Activated T-helper 1 cell treated with anti-CD3 and anti-CD28 coated beads, Interleukin-2, amount 50 U/mL, for 16 hours (primary cell): ENCODE results near the gene CDK3.
A peak's percentile ranks its signal among the peaks of the same experiment; 100 is the strongest.

Source experiments
- DNase-seq, 2 donors: peaks; one replicate each; pipeline ENCODE4 v3.0.0-alpha.2; 2020; ENCODE audit warnings: low read depth in 1 of 2, low spot score in 1 of 2

CDK3 gene

DNA sequence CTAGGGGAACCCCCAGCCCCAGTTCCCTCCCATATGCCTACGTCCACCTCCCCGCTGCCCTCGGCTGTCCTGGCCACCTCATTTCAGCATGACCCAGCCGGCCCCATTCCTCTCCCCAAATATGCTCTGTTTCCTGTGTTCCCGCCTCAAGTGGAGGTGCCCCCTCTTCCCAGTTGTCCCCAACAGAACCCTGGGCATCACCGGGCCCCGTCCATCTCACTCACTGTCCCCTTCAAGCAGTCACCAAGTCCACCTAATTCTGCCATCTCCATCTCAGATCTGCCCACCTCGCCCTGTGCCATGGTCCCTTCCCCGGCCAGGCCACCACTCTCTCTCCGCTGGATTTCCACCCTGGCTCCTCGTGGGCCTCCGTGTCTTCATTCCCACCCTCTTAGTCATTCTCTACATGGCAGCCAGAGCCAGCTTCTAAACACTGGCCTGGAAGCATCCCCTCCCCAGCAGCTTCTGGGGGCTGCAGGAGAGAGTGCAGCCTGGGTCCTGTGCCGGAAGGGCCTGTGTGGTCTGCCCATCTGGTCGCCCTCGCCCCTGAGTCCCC, 12.8 kb downstream of the CDK3 start:
- DNase-seq, result no peak

DNA sequence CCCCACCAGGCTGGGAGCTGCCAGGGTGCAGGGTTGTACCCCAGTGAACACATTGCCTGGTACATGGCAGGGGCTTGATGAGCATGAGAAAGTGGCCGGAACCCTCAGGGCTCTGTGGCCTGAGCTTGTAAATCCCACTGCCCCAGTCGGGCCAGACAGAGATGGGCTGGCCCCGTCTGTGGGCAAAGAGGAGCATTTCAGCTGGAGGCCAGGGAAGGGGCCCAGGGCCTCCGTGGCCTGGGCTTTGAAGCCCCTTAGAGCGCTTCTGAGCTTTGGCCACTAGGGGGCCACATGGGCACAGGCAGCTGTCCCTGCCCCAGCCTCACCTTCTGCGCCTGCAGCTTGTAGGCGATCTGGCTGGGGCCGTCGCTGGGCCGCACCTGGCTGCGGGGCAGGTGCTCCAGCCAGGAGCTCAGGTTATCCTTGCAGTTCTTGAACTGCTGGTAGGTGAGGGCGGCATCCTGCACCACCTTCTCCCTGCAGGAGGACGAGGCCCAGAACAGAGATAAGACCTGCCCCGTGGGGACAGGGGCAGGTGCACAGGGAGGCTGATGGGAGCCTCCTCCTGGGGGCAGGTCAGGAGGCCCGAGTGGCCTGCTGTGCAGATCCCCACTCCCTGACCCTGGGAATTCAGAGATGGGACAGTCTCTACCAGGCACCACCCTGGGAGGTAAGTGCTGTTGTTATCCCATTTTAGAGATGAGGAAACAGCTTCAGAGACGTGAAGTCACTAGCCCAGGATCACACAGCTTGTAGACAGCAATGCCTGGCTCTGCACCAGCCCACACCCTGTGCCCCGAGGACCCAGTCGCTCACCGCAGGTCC, 13.7 kb downstream of the CDK3 start:
- DNase-seq, result peak; percentile 45 to 64

GRCh38 chr17:76014925-76015261, 14.2 kb downstream of the CDK3 start:
- DNase-seq, result no peak

DNA sequence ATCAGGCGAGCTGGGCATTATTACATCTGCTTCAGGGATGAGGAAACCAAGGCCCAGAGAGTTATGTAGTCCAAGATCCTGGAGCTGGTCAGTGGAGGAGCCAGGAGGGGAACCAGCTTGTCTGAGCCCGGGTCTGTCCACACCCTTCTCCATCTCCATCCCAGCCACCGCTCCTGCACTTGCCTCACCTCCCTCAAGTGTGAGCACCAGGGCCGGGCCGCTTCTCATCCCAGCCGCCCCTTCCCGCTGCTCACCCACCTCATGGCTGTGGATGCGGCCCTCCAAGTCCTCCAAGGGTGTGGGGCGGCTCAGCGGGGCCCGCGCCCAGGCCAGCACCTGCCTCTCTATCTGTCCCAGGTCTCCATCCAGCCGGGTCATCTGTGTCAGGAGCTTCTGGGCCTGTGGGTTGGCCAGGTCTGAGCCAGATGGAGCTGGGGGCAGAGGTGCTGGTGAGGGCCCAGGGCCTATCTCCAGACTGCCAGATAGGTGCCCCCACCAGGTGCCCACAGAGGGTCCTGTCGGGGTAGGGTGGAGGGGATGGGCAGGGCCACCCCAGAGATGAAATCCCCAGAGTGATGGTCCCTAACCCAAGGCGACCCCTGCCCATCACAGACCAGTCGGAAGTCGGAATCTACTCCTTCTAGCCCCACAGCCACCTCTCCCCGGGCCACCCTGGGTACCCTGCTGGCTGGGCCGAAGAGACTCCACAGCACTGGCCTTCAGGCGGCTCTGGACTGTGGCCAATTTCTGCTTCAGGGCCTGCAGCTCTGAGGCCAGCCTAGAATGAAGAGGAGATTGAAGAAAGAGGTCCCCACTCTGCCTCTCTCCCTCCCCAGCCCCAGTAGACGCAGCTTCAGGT, 17.1 kb downstream of the CDK3 start:
- DNase-seq, result no peak

GRCh38 chr17:76018340-76018680, 17.7 kb downstream of the CDK3 start:
- no peak for DNase-seq

GRCh38 chr17:76018801-76019200, 18.1 kb downstream of the CDK3 start:
- DNase-seq, result no peak

- no peak for DNase-seq
These were observed 19.3 kb downstream of the CDK3 start for GRCh38 chr17:76019833-76020467.

DNA sequence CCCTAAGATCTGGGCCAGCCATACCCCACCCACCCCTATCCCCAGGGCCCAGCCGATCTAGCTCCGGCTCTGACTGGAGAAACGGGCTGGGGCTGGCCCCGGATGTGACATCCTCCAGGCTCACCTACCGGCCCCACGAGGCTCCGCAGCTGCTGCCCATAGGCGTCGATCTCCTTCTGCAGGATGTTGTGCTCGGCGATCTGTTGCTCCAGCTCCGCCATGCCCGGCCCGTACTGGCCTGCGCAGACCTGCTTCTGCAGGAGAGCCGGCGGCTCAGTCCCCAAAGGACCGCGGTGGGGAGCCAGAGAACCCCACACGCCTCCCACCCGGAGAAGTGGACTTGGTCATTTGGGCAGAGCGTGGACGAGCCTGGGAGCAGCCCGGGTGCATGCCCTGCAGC, 21.6 kb downstream of the CDK3 start:
- DNase-seq, result no peak

DNA sequence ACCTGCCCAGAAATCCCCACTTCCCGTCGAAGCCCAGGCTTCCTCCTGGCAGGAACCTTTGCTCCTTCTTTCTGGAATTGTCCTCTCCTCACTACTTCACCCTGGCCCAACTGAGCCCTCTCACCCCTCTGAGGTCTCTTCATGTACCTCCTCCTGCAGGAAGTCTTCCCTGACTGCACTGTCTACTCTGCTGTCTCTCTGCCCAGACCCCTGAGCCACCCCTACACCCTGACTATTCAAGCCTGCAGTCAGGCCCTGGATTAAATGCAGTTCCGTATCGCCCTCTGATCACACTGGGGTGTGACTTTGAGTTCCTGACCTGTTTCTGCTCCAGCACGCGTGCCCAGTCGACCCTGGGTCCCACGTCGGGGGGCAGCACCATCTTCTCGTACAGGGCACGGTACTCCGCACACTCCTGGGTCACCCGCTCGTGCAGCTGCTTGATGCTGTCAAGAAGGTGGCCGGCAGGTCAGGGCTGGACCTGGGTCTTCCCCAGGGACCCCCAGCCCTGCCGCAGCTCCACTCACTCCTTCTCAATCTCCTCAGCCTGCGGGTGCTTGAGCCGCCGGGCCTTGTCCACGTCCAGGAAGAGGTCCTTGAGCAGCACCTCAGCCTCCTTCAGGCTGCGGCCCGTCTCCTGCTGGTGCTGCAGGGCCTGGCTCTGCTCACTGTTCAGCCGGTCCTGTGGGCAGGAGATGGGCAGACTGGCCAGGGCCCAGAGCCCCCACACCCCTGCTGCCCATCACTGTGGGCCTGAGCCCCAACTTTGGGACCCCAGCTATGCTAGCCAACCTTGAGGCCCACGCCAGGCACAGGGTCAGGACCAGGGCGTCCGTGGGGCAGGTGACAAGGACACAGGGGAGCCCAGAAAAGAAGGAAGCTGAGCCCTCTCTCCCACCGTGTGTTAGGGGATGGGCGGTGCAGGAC, 22.6 kb downstream of the CDK3 start:
- no peak for DNase-seq

DNA sequence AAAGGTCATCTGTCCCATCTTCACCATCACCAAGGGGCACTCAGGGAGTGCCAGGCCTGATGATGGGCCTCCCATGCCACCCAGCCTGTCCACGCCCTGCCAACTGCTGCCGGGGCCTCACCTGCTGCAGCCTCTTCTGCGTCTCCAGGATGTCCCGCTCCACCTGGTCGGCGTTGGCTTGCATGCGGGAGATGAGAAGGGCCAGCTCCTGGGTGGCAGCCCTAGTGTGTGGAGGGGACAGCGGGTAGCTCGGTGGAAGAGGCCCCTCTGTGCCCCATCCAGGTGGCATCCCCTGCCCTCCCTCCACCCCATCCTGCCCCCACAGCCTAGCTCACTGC, 23.2 kb downstream of the CDK3 start:
- no peak for DNase-seq

GRCh38 chr17:76024353-76024752, 23.7 kb downstream of the CDK3 start:
- no peak for DNase-seq

GRCh38 chr17:76025294-76025693, 24.6 kb downstream of the CDK3 start:
- DNase-seq, result no peak

DNA sequence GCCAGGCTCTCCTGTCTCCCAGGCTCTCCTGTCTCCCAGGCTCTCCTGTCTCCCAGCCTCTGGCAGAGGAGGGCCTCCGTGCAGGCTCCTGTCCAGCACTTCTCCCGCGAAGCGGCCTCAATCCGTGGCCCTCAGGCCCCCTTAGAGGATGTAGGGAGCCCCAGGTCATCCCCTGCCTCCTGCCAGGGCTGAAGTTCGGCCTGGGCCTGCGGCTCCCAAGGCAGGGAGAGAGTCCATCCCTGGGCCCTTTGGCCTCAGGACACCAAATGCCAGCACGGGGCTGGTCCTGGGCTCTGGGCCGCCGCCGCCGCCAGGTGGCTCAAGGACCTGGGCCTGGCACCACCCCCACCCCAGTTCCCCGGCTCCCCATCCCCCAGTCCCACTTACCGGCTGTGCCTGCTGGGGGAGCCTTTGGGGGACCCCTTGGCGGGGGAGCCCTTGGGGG, 26.1 kb downstream of the CDK3 start:
- DNase-seq, result no peak

GRCh38 chr17:76027159-76027839, 26.6 kb downstream of the CDK3 start, which contains the start of gene EVPL:
TSS of gene EVPL (minus strand) at chr17:76027306. CDS start at chr17:76027198, 108 bp downstream.
- DNase-seq, result no peak

DNA sequence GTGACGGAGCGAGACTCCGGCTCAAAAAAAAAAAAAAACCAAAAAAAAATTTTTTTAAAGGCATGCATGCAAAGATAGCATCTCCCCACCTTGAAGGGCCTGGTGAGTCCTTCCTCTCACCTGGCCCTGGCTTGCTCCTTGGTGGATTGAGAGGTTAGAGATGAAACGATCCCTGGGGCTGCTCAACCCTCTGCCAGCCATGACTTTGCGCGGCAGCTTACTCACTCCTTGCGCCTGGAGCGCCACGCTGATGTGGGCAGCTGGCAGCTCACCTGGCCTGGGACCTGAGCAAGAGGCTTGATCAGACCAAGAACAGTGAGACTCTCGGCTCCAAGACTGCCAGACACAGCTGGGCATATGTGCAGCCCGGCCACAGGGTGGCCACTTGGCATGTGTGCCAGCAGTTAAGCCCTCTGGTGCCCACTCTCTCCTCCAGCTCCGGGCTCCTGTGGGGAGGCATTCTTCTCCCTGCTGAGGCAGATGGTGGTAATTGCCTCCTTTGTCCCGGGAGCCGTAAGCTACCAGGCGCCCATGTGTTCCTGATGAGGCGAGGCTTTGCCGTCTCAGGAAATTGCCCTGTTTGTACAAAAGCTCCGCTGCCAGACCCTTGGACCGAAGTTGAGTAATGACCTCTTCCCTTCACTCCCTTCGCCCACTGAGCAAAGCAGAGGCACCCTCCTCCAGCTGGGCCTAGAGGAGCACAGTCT, 31.6 kb downstream of the CDK3 start:
- no peak for DNase-seq

- no peak for DNase-seq
These were observed 32.1 kb downstream of the CDK3 start for GRCh38 chr17:76032780-76033108.

- no peak for DNase-seq
These were observed 32.5 kb downstream of the CDK3 start for GRCh38 chr17:76033139-76033538.

DNA sequence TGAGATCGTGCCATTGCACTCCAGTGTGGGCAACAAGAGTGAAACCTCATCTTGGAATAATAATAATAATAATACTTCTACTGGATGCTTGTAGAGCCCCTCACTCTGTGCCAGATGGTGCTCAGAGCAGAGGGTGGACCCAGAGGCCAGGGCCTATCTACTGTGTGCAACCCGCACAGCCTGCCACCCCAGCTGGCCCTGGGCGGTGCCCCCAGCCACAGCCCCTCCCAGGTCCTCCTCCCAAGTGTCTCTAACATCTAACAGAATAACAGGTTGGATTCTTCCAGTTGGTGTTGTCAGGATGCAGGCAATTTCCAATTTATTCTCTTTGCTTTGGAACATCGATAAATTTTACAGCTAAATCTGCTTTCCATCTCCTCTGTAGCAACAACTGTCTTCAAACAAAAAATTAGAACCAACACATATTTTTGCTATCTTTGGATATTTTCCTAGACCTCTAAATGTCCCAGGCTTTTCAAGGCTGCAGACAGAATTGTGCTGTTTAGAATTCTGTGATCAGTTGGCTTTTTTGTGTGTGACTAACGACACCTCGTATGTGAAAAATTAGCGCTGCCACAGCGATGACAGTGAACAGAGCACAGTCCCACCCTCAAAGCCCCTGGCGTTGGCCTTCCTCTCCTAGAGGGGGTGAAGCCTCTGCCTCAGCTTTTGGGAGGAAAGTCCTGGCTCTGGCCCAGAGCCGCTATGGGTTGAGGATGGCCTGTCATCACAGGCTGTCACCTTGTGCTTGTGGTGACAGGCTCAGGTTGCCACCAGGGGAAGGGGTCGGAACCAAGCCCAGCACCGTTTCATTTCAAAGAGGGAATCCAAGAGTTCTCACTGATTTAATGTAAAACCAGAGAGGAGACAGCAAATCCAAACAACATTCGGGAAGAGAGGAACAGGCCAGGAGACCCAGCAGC, 34.0 kb downstream of the CDK3 start:
- DNase-seq, result no peak
